ENCODE results near the gene SMCO3.
A peak's percentile ranks its signal among the peaks of the same experiment; 100 is the strongest.

The SMCO3 gene

DNA sequence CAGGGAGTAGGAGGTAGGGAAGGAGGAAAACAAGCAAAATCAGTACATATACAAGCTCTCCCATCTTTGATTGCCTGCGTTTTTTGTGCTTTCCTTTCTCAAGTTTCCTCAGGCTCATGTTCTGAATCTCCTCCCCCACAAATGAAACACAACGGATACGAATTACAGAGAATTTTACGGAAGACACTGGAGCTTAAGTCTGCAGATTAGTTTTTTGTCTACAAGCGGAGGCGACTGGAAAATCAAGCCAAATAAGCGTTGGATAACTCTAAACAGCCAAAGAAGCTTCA, 11.3 kb downstream of the SMCO3 start:
- H3K4me3 ChIP-seq (ENCODE audit: low read depth, low read length) = peak overlapping the region; percentile 90
- peaks cover 47% of the 10 kb centered on the region for H3K79me2 ChIP-seq (ENCODE audit: control insufficient read depth, insufficient read depth, low read length, unreplicated experiment)

DNA sequence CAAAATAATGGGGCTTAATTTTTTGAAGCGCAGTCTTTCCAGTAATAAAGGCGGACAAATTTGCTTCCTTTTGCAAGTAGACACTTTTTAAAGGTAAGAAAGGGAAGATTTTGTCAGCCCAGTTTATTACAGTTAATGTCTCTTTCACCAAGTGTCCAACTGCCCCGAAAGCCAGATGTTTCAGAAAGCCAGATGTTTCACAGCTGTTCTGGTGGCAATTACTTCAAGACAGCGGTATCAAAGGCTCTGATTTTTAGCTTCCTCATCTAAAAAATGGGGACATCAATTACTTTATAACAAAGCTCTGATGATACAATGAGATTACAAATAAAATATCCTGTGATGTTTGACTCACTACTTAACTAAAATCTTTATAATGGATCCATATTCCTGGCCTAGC, 11.7 kb downstream of the SMCO3 start:
- Histone ChIP-seq H3K27ac (ENCODE audit: low read depth, low read length) (peak overlapping the region; percentile 86), H3K79me2 (ENCODE audit: control insufficient read depth, insufficient read depth, low read length, unreplicated experiment) (peaks cover 51% of the 10 kb centered on the region), H3K27me3 (ENCODE audit: insufficient read depth, low read length) (no peaks in the 10 kb centered on the region), H3K36me3 (ENCODE audit: insufficient read depth, low read length) (peaks cover 24% of the 10 kb centered on the region), H2AFZ (ENCODE audit: low read length, unreplicated experiment) (no peak overlapping the region), H3K4me3 (ENCODE audit: low read depth, low read length) (peak overlapping the region; percentile 90), H3K4me1 (ENCODE audit: control insufficient read depth, insufficient read depth, low read length, unreplicated experiment) (peaks cover 34% of the 10 kb centered on the region)

More for the DNA sequence above, 11.3 kb downstream of the SMCO3 start:
- Histone ChIP-seq H3K4me1 (ENCODE audit: control insufficient read depth, insufficient read depth, low read length, unreplicated experiment) (peaks cover 34% of the 10 kb centered on the region), H3K27me3 (ENCODE audit: insufficient read depth, low read length) (no peaks in the 10 kb centered on the region), H3K27ac (ENCODE audit: low read depth, low read length) (peak overlapping the region; percentile 86), H2AFZ (ENCODE audit: low read length, unreplicated experiment) (peak overlapping the region; percentile 68), H3K36me3 (ENCODE audit: insufficient read depth, low read length) (peaks cover 20% of the 10 kb centered on the region)

DNA sequence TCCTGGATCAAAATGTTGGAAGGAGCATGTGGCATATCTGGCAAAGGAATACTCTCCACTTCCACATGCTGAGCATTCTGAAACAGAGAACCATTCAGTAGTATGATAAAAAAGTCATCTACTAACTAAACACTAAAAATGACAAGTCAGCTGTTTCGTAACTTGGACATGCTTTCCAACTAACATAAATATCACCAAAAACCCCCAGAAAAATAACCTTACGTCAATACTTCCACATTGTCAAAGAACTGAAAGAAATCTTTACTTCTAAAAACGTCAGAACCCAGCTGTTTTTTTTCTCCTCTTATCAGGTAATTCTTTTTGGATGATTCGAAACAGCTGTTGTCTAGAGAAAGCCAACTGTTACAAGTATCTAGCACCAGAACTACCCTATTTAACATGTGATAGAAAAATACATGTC, 18.9 kb downstream of the SMCO3 start:
- Histone ChIP-seq H3K27me3 (ENCODE audit: insufficient read depth, low read length) (no peaks in the 10 kb centered on the region), H3K36me3 (ENCODE audit: insufficient read depth, low read length) (peaks cover 65% of the 10 kb centered on the region), H3K4me3 (ENCODE audit: low read depth, low read length) (no peak overlapping the region), H3K4me1 (ENCODE audit: control insufficient read depth, insufficient read depth, low read length, unreplicated experiment) (no peaks in the 10 kb centered on the region), H3K27ac (ENCODE audit: low read depth, low read length) (no peak overlapping the region), H3K79me2 (ENCODE audit: control insufficient read depth, insufficient read depth, low read length, unreplicated experiment) (peaks cover 31% of the 10 kb centered on the region), H2AFZ (ENCODE audit: low read length, unreplicated experiment) (no peak overlapping the region)

DNA sequence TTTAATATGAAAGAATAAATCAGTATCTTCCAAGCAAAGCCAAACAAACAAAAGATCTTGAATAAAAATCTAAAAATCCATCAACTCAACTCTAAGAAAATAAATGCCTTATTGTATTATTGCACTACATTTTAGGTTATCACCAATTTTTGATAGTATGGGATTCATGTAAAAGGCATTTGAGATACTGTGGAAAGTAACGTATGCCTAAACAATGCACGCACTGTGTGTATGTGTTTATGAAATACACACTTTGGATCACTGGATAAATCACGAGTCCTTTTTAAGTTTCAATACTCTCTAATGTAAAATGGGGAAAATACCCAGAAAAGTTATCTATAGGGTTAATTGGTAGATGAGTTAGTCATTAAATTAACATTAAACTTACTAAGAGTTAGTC, 28.4 kb downstream of the SMCO3 start:
- Histone ChIP-seq H3K27me3 (ENCODE audit: insufficient read depth, low read length) (no peaks in the 10 kb centered on the region), H3K4me3 (ENCODE audit: low read depth, low read length) (no peak overlapping the region), H2AFZ (ENCODE audit: low read length, unreplicated experiment) (no peak overlapping the region), H3K36me3 (ENCODE audit: insufficient read depth, low read length) (peaks cover 22% of the 10 kb centered on the region), H3K79me2 (ENCODE audit: control insufficient read depth, insufficient read depth, low read length, unreplicated experiment) (no peaks in the 10 kb centered on the region), H3K4me1 (ENCODE audit: control insufficient read depth, insufficient read depth, low read length, unreplicated experiment) (no peaks in the 10 kb centered on the region), H3K27ac (ENCODE audit: low read depth, low read length) (no peak overlapping the region)

DNA sequence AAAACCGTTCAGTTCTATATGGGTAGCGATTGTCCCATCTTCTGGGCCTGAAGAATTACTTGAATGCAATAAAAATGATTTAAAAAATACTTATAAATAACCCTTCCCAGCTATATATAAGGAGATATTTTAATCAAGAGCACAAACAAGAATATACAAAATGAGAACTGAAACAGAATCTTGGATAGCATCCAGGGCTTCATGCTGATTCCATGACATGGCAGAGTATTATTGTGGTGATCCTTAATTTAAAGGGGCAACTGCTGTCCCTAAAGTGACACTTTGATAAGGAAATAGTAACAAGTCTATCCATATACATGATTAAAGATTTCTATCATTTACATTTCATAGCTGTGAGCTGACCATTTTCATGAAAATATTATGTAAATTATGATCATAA, 29.5 kb downstream of the SMCO3 start:
- Histone ChIP-seq H3K4me1 (ENCODE audit: control insufficient read depth, insufficient read depth, low read length, unreplicated experiment) (peaks cover 3% of the 10 kb centered on the region), H3K79me2 (ENCODE audit: control insufficient read depth, insufficient read depth, low read length, unreplicated experiment) (no peaks in the 10 kb centered on the region), H3K27me3 (ENCODE audit: insufficient read depth, low read length) (no peaks in the 10 kb centered on the region), H3K4me3 (ENCODE audit: low read depth, low read length) (no peak overlapping the region), H2AFZ (ENCODE audit: low read length, unreplicated experiment) (no peak overlapping the region), H3K27ac (ENCODE audit: low read depth, low read length) (no peak overlapping the region), H3K36me3 (ENCODE audit: insufficient read depth, low read length) (peaks cover 11% of the 10 kb centered on the region)

DNA sequence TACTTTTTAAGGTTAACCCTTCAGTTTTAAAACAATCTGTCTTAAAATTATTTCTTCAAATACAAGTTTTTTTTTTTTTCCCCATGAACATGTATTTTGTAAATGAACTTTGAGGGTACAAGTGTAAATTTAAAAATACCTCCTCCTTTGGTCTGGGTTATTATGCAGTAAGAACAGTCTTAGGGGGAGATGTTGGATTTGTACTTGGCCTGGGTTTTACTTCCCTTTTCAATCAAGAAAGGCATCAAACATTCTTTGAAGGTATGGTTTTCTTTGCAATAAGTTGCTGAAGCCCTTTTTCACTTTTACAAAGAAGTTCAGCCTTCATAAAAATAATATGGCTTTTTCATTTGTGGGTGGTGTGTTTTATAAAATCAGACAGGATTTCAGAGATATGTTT, 31.2 kb downstream of the SMCO3 start:
- H3K36me3 ChIP-seq (ENCODE audit: insufficient read depth, low read length) = no peaks in the 10 kb centered on the region; the same call in 1 of the 2 replicates
- H3K79me2 ChIP-seq (ENCODE audit: control insufficient read depth, insufficient read depth, low read length, unreplicated experiment) = no peaks in the 10 kb centered on the region
- H2AFZ ChIP-seq (ENCODE audit: low read length, unreplicated experiment) = no peak overlapping the region
- peaks cover 5% of the 10 kb centered on the region for H3K4me1 ChIP-seq (ENCODE audit: control insufficient read depth, insufficient read depth, low read length, unreplicated experiment)
- no peak overlapping the region for H3K27ac ChIP-seq (ENCODE audit: low read depth, low read length)
- H3K4me3 ChIP-seq (ENCODE audit: low read depth, low read length) = no peak overlapping the region
- no peaks in the 10 kb centered on the region for H3K27me3 ChIP-seq (ENCODE audit: insufficient read depth, low read length)

DNA sequence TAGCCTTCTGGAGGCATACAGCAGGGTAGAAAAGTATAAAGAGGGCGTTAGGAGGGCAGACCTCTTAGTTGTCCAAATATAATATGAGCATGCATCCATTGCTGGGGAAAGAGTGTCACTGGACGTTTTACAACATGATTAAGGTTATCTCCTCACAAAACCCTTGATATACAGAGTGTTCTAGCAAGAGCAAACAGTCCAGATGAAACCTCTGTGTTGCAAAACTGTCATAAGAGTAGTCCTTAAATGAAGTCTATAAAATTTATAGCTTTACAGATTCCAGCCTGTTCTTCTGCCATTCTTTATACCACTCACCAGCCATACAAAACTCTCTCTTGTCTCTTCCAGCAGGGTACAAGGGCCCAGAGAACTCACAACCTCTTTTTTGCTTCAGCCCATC, 32.4 kb downstream of the SMCO3 start:
- Histone ChIP-seq H3K79me2 (ENCODE audit: control insufficient read depth, insufficient read depth, low read length, unreplicated experiment) (peaks cover 5% of the 10 kb centered on the region), H3K4me3 (ENCODE audit: low read depth, low read length) (no peak overlapping the region), H3K36me3 (ENCODE audit: insufficient read depth, low read length) (no peaks in the 10 kb centered on the region), H3K27me3 (ENCODE audit: insufficient read depth, low read length) (no peaks in the 10 kb centered on the region), H3K27ac (ENCODE audit: low read depth, low read length) (no peak overlapping the region), H3K4me1 (ENCODE audit: control insufficient read depth, insufficient read depth, low read length, unreplicated experiment) (peaks cover 17% of the 10 kb centered on the region), H2AFZ (ENCODE audit: low read length, unreplicated experiment) (no peak overlapping the region)

DNA sequence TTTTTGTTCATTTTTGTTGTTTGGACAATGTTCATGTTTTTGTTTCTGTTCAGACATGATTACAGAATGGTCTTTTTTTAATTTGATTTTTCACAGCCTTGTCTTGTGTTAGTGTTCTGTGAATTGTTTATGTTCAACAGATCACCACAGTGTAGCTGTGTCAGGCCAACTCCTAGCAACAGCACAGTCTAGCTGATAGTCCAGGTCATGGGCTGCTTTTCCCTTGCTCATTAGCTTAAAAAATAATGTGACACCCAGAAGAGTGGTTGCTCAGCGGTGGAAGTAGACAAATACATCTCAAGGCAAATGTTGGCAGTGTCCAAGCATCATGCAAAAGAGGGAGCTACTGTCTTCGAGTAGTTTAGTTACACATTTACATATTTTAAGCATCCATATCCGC, 33.1 kb downstream of the SMCO3 start:
- H3K36me3 ChIP-seq (ENCODE audit: insufficient read depth, low read length) = no peaks in the 10 kb centered on the region

DNA sequence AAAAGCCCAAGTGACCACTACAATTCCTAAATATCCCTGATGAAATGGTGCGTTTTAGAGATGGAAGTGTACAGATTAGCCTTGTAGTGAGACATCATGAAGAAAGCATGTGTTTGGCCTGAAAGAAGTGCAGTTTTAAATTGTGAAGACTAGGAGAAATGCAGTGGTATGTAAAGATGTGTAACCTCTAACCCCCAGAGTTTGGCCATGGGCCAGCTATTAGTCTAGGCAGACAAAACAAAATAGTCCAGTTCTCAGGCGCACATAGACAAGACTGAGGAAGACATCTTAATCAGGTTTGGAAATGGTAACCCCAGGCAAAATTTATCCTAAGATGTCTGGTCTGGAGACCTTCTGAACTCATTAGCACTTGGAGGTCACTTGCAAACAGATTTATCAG, 34.1 kb downstream of the SMCO3 start:
- peaks cover 22% of the 10 kb centered on the region for H3K79me2 ChIP-seq (ENCODE audit: control insufficient read depth, insufficient read depth, low read length, unreplicated experiment)
- H3K36me3 ChIP-seq (ENCODE audit: insufficient read depth, low read length) = no peaks in the 10 kb centered on the region

More for the DNA sequence above, 33.1 kb downstream of the SMCO3 start:
- Histone ChIP-seq H3K27ac (ENCODE audit: low read depth, low read length) (no peak overlapping the region), H3K4me3 (ENCODE audit: low read depth, low read length) (0 out of 2 replicates have a peak overlapping the region, but pooled peaks have one; percentile 16), H3K27me3 (ENCODE audit: insufficient read depth, low read length) (no peaks in the 10 kb centered on the region), H3K79me2 (ENCODE audit: control insufficient read depth, insufficient read depth, low read length, unreplicated experiment) (peaks cover 12% of the 10 kb centered on the region), H3K4me1 (ENCODE audit: control insufficient read depth, insufficient read depth, low read length, unreplicated experiment) (peaks cover 24% of the 10 kb centered on the region), H2AFZ (ENCODE audit: low read length, unreplicated experiment) (no peak overlapping the region)

DNA sequence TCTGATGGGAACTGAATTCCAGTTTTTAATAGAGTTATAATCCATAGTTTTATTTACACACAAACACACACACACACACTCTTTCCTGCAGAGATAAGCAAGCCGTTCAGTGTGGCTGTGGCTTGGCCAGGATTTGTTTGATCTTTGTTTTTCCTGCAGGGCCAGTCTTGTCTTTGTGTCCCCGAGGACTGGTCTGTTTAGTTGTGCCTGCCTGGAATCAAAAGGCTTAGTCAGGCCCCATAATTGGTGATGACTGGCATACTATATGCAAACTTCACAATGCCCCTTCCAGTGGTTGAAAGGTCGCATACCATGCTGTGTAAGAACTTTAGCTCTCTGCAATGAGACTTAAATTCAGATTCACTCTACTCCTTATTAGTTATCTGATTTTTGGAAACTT, 36.7 kb downstream of the SMCO3 start:
- Histone ChIP-seq H3K27ac (ENCODE audit: low read depth, low read length) (peak overlapping the region; percentile 49), H3K4me3 (ENCODE audit: low read depth, low read length) (peak overlapping the region; percentile 96; the same call in 1 of the 2 replicates), H3K27me3 (ENCODE audit: insufficient read depth, low read length) (no peaks in the 10 kb centered on the region)

More for the DNA sequence above, 34.1 kb downstream of the SMCO3 start:
- peaks cover 25% of the 10 kb centered on the region for H3K4me1 ChIP-seq (ENCODE audit: control insufficient read depth, insufficient read depth, low read length, unreplicated experiment)
- no peak overlapping the region for H3K27ac ChIP-seq (ENCODE audit: low read depth, low read length)
- no peaks in the 10 kb centered on the region for H3K27me3 ChIP-seq (ENCODE audit: insufficient read depth, low read length)
- no peak overlapping the region for H2AFZ ChIP-seq (ENCODE audit: low read length, unreplicated experiment)
- no peak overlapping the region for H3K4me3 ChIP-seq (ENCODE audit: low read depth, low read length)

DNA sequence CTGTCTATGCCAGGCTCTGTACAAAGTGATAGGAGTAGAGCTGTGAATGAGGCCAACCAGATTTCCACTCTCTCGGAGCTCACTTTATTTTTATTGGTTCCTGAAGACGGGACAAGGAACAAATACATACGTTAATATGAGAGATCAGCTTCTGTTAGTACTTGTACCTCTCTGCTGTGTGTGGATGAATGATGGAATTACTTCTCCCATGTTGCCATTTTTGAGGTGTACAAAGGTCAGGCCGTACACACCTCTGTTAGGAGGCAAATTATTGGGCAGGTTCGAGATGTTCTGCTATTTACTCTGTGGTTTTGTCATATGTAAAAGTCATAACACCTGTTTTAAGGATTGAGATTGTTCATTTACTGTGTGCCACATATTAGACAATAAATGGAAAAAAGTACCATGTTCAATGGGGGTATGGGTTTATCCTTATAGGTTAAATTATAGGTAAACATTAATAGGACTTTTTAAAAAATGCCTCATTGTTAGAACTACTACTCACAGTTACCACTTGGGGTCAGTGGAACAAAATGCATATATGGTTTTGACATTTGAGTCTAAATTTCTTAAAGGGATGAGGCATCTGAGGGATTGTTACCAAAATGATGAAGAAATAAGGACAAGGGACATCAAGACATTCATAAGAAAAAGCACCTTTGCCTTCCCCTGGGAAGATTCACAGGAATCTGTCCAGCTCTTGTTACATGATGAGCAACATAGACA, 37.6 kb downstream of the SMCO3 start:
- Histone ChIP-seq H2AFZ (ENCODE audit: low read length, unreplicated experiment) (no peak overlapping the region), H3K4me1 (ENCODE audit: control insufficient read depth, insufficient read depth, low read length, unreplicated experiment) (peaks cover 28% of the 10 kb centered on the region), H3K27ac (ENCODE audit: low read depth, low read length) (peak overlapping the region; percentile 90), H3K4me3 (ENCODE audit: low read depth, low read length) (peak overlapping the region; percentile 96), H3K27me3 (ENCODE audit: insufficient read depth, low read length) (no peaks in the 10 kb centered on the region), H3K36me3 (ENCODE audit: insufficient read depth, low read length) (no peaks in the 10 kb centered on the region), H3K79me2 (ENCODE audit: control insufficient read depth, insufficient read depth, low read length, unreplicated experiment) (peaks cover 29% of the 10 kb centered on the region)

More for the DNA sequence above, 36.7 kb downstream of the SMCO3 start:
- Histone ChIP-seq H3K79me2 (ENCODE audit: control insufficient read depth, insufficient read depth, low read length, unreplicated experiment) (peaks cover 29% of the 10 kb centered on the region), H2AFZ (ENCODE audit: low read length, unreplicated experiment) (no peak overlapping the region), H3K36me3 (ENCODE audit: insufficient read depth, low read length) (no peaks in the 10 kb centered on the region), H3K4me1 (ENCODE audit: control insufficient read depth, insufficient read depth, low read length, unreplicated experiment) (peaks cover 25% of the 10 kb centered on the region)
